GM12875 (cell line): Measurements from ENCODE around the gene FNDC11.
"Not testable (repeated sequence)": the region's sequence is repeated elsewhere in the genome, so short reads cannot be mapped to it uniquely, and the experiment has no call there.

ENCODE experiments used
- H3K4me3 ChIP-seq: one replicate; pipeline ENCODE4 v1.5.1; 2011; ENCODE audit warnings: low read depth, low read length, control low read depth
- CTCF ChIP-seq: IDR thresholded peaks from 2 replicates; pipeline ENCODE4 v1.5.1; 2011; ENCODE audit warnings: low read depth, mild to moderate bottlenecking, control low read depth, inconsistent platforms, low read length, moderate library complexity, borderline replicate concordance; ENCODE audit not compliant: insufficient read depth

Gene FNDC11

GRCh38 chr20:63556873-63557478 lies 3.0 kb downstream of the FNDC11 start:
- TF ChIP-seq CTCF: no peak
- H3K4me3 ChIP-seq: no peak overlapping the region

- H3K4me3 ChIP-seq: no peak overlapping the region
- no peak for TF ChIP-seq CTCF
Observed at GRCh38 chr20:63557481-63557891, 3.5 kb downstream of the FNDC11 start.

- no peak for TF ChIP-seq CTCF
- no peak overlapping the region for H3K4me3 ChIP-seq
Observed at GRCh38 chr20:63558804-63559484, 5.0 kb downstream of the FNDC11 start.

- H3K4me3 ChIP-seq: not testable (repeated sequence)
Observed at GRCh38 chr20:63559485-63560332, 5.8 kb downstream of the FNDC11 start.

GRCh38 chr20:63560333-63560805 lies 6.4 kb downstream of the FNDC11 start:
- TF ChIP-seq CTCF: no peak
- no peak overlapping the region for H3K4me3 ChIP-seq

- no peak for TF ChIP-seq CTCF
- H3K4me3 ChIP-seq: no peak overlapping the region
Observed at GRCh38 chr20:63560856-63561609, 7.1 kb downstream of the FNDC11 start.

- no peak for TF ChIP-seq CTCF
- no peak overlapping the region for H3K4me3 ChIP-seq
Observed at GRCh38 chr20:63561624-63562396, 7.9 kb downstream of the FNDC11 start.
